ENCODE results near the gene RAD9B. TPM values are rescaled to one million over a fixed set of nuclear protein-coding genes. Genes with fewer than 3 reads are reported as not detected.
"Not testable (repeated sequence)": the region's sequence is repeated elsewhere in the genome, so short reads cannot be mapped to it uniquely, and the experiment has no call there.

RAD9B gene
- total RNA-seq = 1 to 10 TPM; 1.7 to 1.9 TPM

DNA sequence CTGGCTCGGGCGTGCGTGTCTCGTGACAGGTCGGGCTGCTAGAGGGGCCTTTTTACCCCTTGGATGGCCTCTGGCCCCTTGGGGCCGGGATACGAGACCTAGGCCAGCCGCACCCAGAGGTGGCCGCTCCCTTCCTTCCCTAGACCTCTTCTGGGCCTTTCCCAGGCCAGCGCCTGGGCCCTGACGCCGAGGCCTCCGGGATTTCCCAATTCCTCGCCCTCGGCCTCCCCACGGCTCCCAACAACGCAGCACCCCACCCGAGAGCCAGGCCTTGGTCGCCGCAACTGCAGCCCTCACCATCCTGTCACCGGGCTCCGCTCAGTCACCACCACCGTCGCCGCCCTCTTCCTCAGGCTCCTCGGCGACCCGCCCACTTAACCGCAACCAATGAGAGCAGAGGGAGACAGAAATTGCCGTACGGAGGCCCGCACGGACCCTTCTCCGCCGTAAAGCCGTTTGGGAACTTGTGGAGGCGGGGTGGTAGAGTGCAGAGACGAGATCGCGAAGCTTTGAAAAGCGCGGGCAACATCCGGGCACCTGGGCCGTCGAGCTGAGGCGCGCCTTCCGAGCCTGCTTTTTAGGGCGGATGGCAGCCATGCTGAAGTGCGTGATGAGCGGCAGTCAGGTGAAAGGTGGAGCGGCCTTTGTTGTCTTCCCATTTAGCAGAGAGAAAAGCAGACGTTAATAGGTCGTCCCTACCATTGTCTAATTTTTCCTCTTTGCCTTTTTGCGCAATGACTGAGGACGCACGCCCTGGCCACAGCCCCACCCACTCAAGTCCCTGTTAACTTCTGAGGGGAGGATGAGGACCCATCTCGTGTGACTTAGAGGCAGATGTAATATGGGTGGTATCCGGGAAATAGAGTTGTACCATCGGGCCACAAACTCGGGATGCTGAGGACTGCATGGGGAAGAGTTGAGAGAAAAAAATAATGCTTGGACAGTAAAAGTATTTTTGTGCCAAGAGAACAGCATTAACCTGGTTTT, at the start of gene RAD9B, which contains the start of gene VPS29:
TSS of gene RAD9B (plus strand) at position 580 of the 987 bp plus-strand sequence. CDS start at position 587, 7 bp downstream.
TSS of gene VPS29 (minus strand) at position 360 of the 987 bp plus-strand sequence. CDS start at position 300, 60 bp downstream.
- POLR2A ChIA-PET = interaction anchor here (0.6 to 5.5 kb wide), 19 partner anchors 8 to 239 kb away, joined by 3 to 40 read pairs (median 4); partner anchors contain the start of genes ARPC3, FAM216A and GPN3
- DNase-seq (peak; percentile 100), ATAC-seq (peak; percentile 95)
- Mint-ChIP-seq H3K36me3 (ENCODE audit: low read depth) (peaks cover 23% of the 10 kb centered on the region), H3K4me3 (peak within 1 kb of the TSS; percentile 97), H3K27me3 (no peaks in the 10 kb centered on the region), H3K9me3 (peaks cover 5% of the 10 kb centered on the region), H3K27ac (peak within 1 kb of the TSS; percentile 96), H3K4me1 (ENCODE audit: low read depth) (peaks cover 30% of the 10 kb centered on the region)
- TF ChIP-seq, protein P1, sequence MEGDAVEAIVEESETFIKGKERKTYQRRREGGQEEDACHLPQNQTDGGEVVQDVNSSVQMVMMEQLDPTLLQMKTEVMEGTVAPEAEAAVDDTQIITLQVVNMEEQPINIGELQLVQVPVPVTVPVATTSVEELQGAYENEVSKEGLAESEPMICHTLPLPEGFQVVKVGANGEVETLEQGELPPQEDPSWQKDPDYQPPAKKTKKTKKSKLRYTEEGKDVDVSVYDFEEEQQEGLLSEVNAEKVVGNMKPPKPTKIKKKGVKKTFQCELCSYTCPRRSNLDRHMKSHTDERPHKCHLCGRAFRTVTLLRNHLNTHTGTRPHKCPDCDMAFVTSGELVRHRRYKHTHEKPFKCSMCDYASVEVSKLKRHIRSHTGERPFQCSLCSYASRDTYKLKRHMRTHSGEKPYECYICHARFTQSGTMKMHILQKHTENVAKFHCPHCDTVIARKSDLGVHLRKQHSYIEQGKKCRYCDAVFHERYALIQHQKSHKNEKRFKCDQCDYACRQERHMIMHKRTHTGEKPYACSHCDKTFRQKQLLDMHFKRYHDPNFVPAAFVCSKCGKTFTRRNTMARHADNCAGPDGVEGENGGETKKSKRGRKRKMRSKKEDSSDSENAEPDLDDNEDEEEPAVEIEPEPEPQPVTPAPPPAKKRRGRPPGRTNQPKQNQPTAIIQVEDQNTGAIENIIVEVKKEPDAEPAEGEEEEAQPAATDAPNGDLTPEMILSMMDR (IDR thresholded peaks at IDR 0.05) = no peak
- CTCF ChIA-PET = interaction anchor here (1.5 to 9.8 kb wide), 3 partner anchors 34 to 100 kb away, joined by 7 to 84 read pairs (median 10); partner anchors contain the start of genes ARPC3, FAM216A and GPN3
- intact Hi-C loops (cut with micrococcal nuclease) = loop anchor here (2.0 kb wide), 1 partner anchor 33 kb away; the partner anchor contains the start of genes FAM216A and GPN3

DNA sequence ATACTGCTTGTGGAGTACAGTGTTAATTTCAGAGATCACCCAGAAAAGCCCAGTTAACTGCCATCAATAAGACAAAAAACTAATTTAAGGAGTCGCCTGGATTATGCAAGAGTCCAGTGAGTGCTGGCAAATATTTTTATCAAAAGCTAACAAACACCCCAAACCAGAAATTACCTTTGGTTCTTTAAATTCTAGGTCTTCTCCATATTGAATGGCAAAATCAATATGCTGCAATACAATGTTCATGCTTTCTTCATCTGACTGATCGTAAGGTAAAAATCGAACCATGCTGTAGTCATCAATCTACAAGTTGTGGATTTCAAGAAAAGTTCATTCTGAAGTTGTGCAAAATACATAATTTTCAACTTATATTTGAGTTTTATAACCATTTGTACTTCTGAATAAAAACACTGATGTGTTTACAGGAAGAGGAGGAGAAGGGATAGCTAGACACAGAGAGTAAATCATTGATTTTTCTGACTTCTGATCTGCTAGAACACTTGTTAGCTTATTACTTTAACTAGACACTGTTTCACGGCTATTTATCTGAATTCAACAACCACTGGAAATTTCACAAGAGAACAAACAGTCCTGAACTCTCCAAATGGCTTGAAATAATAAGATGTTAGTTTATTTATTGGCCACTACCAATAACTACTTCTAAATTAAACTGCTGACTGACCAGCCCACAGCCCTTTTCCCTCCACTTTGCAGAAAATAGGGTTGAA, 48.4 kb upstream of the RAD9B start:
- ATAC-seq (no peak), DNase-seq (no peak)
- peaks cover 12% of the 10 kb centered on the region for H3K4me1 Mint-ChIP-seq (ENCODE audit: low read depth)
- ChIA-PET POLR2A (interaction anchor here (1.1 kb wide), 1 partner anchor 161 kb away, joined by 3 read pairs; no protein-coding TSS in a partner anchor), CTCF (interaction anchor here (1.2 to 6.5 kb wide), 3 partner anchors 15 to 148 kb away, joined by 6 to 70 read pairs (median 30); partner anchors contain the start of genes FAM216A and GPN3)
- no peaks in the 10 kb centered on the region for H3K9me3 Mint-ChIP-seq
- H3K4me3 Mint-ChIP-seq = no peak overlapping the region
- no peaks in the 10 kb centered on the region for H3K27me3 Mint-ChIP-seq
- TF ChIP-seq, protein P1 (IDR thresholded peaks at IDR 0.05) = no peak
- H3K27ac Mint-ChIP-seq = no peak overlapping the region
- peaks cover 42% of the 10 kb centered on the region for H3K36me3 Mint-ChIP-seq (ENCODE audit: low read depth)
- intact Hi-C loops (cut with micrococcal nuclease) = no loop called here

DNA sequence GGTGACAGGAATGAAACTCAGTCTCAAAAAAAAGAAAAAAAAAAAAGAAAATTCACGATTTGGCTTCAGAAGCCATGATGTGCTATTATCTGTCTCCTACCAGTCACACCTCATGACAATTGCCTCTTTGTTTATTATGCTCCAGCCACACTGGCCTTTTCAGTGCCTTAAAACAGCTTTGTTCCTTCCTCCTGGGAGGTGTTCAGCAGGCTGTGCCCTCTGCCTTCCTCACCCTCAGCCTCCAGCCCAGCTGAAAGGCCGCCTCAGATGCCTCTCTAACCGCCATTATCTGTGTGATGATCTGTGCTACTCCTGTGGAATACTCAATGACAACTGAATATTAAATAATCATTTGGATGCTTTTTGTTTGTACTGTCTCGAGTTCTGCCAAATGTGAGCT, 43.4 kb upstream of the RAD9B start:
- POLR2A ChIA-PET = interaction anchor here (0.8 to 1.6 kb wide), 3 partner anchors 9 to 109 kb away, joined by 3 to 5 read pairs (median 4); partner anchors contain the start of genes ARPC3 and FAM216A
- ATAC-seq (no peak), DNase-seq (no peak)
- Mint-ChIP-seq H3K9me3 (no peaks in the 10 kb centered on the region), H3K4me3 (no peak overlapping the region), H3K4me1 (ENCODE audit: low read depth) (peaks cover 4% of the 10 kb centered on the region), H3K27me3 (no peaks in the 10 kb centered on the region), H3K27ac (no peak overlapping the region), H3K36me3 (ENCODE audit: low read depth) (peaks cover 34% of the 10 kb centered on the region)
- CTCF ChIA-PET = interaction anchor here (0.8 to 1.3 kb wide), 2 partner anchors 9 to 10 kb away, joined by 3 to 5 read pairs; partner anchors contain the start of genes ARPC3, FAM216A and GPN3
- TF ChIP-seq, protein P1 (IDR thresholded peaks at IDR 0.05) = no peak
- intact Hi-C loops (cut with micrococcal nuclease) = no loop called here

DNA sequence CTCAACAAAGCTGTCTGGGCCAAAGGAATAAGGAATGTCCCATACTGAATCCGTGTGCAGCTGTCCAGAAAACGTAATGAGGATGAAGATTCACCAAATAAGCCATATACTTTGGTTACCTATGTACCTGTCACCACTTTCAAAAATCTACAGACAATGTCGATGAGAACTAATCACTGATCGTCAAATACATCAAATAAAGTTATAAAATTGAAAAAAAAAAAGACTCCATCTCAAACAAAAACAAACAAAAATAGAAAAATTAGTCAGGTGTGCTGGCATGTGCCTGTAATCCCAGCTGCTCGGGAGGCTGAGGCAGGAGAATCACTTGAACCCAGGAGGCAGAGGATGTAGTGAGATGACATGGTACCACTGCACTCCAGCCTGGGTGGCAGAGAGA, 40.9 kb upstream of the RAD9B start:
- ChIA-PET POLR2A (interaction anchor here (0.7 kb wide), 1 partner anchor 536 kb away, joined by 4 read pairs; no protein-coding TSS in a partner anchor), CTCF (interaction anchor here (0.6 to 1.1 kb wide), 2 partner anchors 30 to 142 kb away, joined by 3 to 4 read pairs; no protein-coding TSS in a partner anchor)
- H3K9me3 Mint-ChIP-seq; intact Hi-C loops (cut with micrococcal nuclease); DNase-seq; ATAC-seq; H3K27ac Mint-ChIP-seq; H3K27me3 Mint-ChIP-seq; H3K4me3 Mint-ChIP-seq: not testable (repeated sequence)
- peaks cover 10% of the 10 kb centered on the region for H3K4me1 Mint-ChIP-seq (ENCODE audit: low read depth)
- peaks cover 38% of the 10 kb centered on the region for H3K36me3 Mint-ChIP-seq (ENCODE audit: low read depth)

Measured in activated CD8-positive, alpha-beta T cell treated with anti-CD3 and anti-CD28 coated beads for 36 hours (primary cell).